ENCODE results near the gene SH3BP4. TPM values are rescaled to one million over a fixed set of nuclear protein-coding genes. Genes with fewer than 3 reads are reported as not detected.
A peak's percentile ranks its signal among the peaks of the same experiment; 100 is the strongest.
"Not testable (repeated sequence)": the region's sequence is repeated elsewhere in the genome, so short reads cannot be mapped to it uniquely, and the experiment has no call there.

Gene SH3BP4
- polyA plus RNA-seq, 2 of the 4 experiments (the other 2 are of a cell fraction): 22.6 to 35.7 TPM

- TF ChIP-seq REST (IDR thresholded peaks at IDR 0.05): no peak
- TF ChIP-seq TP53 (CRISPR knock-in tag; IDR thresholded peaks at IDR 0.05): no peak
These were observed 60.3 kb downstream of the SH3BP4 start (continued) for GRCh38 chr2:235011929-235012631.

DNA sequence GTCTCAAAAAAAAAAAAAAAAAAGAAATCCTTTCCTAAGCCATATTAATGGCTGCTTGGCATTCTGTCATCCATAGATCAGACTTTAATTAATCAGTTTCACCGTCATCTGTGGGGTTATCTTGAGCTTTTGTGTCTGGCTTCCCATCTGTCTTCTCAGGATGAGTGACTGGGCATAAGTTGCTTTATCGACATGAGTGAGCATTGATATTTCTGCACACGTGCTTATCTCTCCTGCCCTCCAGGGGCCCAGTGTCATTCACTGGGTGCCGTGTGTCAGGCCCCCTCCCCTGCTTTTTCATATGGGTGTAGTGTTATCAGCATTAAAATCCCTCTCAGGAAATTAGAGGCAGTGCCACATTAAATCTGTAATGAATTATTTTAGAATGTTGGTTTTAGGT lies 65.6 kb downstream of the SH3BP4 start:
- TF ChIP-seq FOSL2 (IDR thresholded peaks at IDR 0.05) (no peak), FOSL2 (CRISPR knock-in tag; IDR thresholded peaks at IDR 0.05) (no peak), RCOR1 (IDR thresholded peaks at IDR 0.05; ENCODE audit: low read depth, low read length) (no peak), POLR2AphosphoS2 (conservative IDR thresholded peaks at IDR 0.05; ENCODE audit: low read length) (no peak), EHF (CRISPR knock-in tag; IDR thresholded peaks at IDR 0.05) (no peak), KDM5A (IDR thresholded peaks at IDR 0.05) (no peak), NR3C1 (IDR thresholded peaks at IDR 0.05) (no peak), GATA3 (IDR thresholded peaks at IDR 0.05; ENCODE audit: borderline replicate concordance) (no peak), JUNB (IDR thresholded peaks at IDR 0.05) (no peak)
- Histone ChIP-seq H3K27ac (no peak overlapping the region; a peak in 1 of 6 replicates), H3K4me2 (no peak overlapping the region), H3K4me3 (no peak overlapping the region), H3K4me1 (peaks cover 24% of the 10 kb centered on the region), H3K9me3 (peaks cover 14% of the 10 kb centered on the region)
- DNase-seq (ENCODE audit: low read depth in 1 of 2, low spot score in 1 of 2) (no peak), ATAC-seq (no peak), FAIRE-seq (no peak)
- ChIA-PET POLR2A (interaction anchor here (0.6 kb wide), 1 partner anchor 1319 kb away, joined by 5 read pairs; no protein-coding TSS in a partner anchor), CTCF (interaction anchor here (0.6 to 1.5 kb wide), 4 partner anchors 9 to 928 kb away, joined by 3 to 5 read pairs (median 4); no protein-coding TSS in a partner anchor)
- 86% methylated on average over 4 of the region's 4 CpGs for WGBS (ENCODE audit: missing lambda C conversion rate)

- POLR2A ChIA-PET: no interaction called here
- CTCF ChIA-PET: no interaction called here
- TF ChIP-seq, protein P1, sequence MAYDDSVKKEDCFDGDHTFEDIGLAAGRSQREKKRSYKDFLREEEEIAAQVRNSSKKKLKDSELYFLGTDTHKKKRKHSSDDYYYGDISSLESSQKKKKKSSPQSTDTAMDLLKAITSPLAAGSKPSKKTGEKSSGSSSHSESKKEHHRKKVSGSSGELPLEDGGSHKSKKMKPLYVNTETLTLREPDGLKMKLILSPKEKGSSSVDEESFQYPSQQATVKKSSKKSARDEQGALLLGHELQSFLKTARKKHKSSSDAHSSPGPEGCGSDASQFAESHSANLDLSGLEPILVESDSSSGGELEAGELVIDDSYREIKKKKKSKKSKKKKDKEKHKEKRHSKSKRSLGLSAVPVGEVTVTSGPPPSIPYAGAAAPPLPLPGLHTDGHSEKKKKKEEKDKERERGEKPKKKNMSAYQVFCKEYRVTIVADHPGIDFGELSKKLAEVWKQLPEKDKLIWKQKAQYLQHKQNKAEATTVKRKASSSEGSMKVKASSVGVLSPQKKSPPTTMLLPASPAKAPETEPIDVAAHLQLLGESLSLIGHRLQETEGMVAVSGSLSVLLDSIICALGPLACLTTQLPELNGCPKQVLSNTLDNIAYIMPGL (CRISPR knock-in tag; IDR thresholded peaks at IDR 0.05; ENCODE audit: borderline replicate concordance): no peak
- no peak for TF ChIP-seq ZNF302 (CRISPR knock-in tag; IDR thresholded peaks at IDR 0.05)
- TF ChIP-seq, protein P2, sequence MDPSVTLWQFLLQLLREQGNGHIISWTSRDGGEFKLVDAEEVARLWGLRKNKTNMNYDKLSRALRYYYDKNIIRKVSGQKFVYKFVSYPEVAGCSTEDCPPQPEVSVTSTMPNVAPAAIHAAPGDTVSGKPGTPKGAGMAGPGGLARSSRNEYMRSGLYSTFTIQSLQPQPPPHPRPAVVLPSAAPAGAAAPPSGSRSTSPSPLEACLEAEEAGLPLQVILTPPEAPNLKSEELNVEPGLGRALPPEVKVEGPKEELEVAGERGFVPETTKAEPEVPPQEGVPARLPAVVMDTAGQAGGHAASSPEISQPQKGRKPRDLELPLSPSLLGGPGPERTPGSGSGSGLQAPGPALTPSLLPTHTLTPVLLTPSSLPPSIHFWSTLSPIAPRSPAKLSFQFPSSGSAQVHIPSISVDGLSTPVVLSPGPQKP (IDR thresholded peaks at IDR 0.05; ENCODE audit: low read depth, low read length): no peak
- no peak for TF ChIP-seq POLR2AphosphoS2 (conservative IDR thresholded peaks at IDR 0.05; ENCODE audit: low read length)
- TF ChIP-seq, protein P3, sequence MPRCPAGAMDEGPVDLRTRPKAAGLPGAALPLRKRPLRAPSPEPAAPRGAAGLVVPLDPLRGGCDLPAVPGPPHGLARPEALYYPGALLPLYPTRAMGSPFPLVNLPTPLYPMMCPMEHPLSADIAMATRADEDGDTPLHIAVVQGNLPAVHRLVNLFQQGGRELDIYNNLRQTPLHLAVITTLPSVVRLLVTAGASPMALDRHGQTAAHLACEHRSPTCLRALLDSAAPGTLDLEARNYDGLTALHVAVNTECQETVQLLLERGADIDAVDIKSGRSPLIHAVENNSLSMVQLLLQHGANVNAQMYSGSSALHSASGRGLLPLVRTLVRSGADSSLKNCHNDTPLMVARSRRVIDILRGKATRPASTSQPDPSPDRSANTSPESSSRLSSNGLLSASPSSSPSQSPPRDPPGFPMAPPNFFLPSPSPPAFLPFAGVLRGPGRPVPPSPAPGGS (IDR thresholded peaks at IDR 0.05): no peak
- no peak for TF ChIP-seq CEBPB (IDR thresholded peaks at IDR 0.05)
- TF ChIP-seq POLR2A (IDR thresholded peaks at IDR 0.05; ENCODE audit: low read length): no peak
- H3K9me3 ChIP-seq: peaks cover 14% of the 10 kb centered on the region
- 94% methylated on average over 6 of the region's 6 CpGs for WGBS (ENCODE audit: missing lambda C conversion rate)
- no peak overlapping the region for H3K4me3 ChIP-seq
- FAIRE-seq: no peak
- H3K4me2 ChIP-seq: no peak overlapping the region
- ATAC-seq: no peak
- peaks cover 33% of the 10 kb centered on the region for H3K4me1 ChIP-seq
- peak overlapping the region; percentile 12 to 61; a peak in 2 of 6 replicates for H3K27ac ChIP-seq
- DNase-seq (ENCODE audit: low read depth in 1 of 2, low spot score in 1 of 2): no peak
These were observed 67.0 kb downstream of the SH3BP4 start for GRCh38 chr2:235018838-235019237.

- Histone ChIP-seq H3K27ac (peak overlapping the region; percentile 81 to 94; a peak in 4 of 6 replicates), H3K4me1 (peaks cover 46% of the 10 kb centered on the region)
- POLR2A ChIA-PET; DNase-seq (ENCODE audit: low read depth in 1 of 2, low spot score in 1 of 2); FAIRE-seq; ATAC-seq; H3K4me3 ChIP-seq; H3K9me3 ChIP-seq; H3K4me2 ChIP-seq: not testable (repeated sequence)
- 97% methylated on average over 4 of the region's 4 CpGs for WGBS (ENCODE audit: missing lambda C conversion rate)
- CTCF ChIA-PET: interaction anchor here (0.7 kb wide), 1 partner anchor 37 kb away, joined by 3 read pairs; no protein-coding TSS in a partner anchor
These were observed 68.3 kb downstream of the SH3BP4 start for GRCh38 chr2:235020141-235020540.

Measured in A549 (cell line).